Measurements from ENCODE around the gene IFNA13. TPM values are rescaled to one million over a fixed set of nuclear protein-coding genes. Genes with fewer than 3 reads are reported as not detected.

The IFNA13 gene
- total RNA-seq, 2 donors from 2014 or later = not detected

DNA sequence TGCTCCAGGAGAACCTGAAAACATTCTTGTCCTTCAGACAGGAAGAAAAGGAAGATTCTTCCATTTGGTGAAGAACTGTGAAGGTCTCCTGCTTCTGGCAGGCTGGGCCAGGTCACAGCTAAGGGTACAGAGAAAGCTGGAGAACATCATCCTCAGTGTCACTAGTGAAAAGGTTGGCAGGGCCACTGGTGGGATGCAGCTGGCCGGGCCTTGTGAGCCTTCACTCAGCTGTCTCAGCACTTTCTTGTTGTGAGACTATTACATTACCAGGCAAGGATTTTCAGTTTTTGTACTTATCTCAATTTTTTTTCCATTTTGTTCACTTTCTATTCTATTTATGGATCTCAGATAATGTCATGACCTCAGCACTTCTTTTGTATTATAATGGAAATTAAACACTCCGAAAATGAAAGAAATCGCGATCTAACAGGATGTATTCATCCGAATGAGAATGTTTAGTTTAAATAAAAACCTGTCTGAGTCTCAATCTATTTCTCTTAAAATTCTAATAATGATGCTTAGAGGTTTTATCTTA, 31.2 kb upstream of the IFNA13 start:
- no peak overlapping the region for H3K27ac ChIP-seq
- H3K9me3 ChIP-seq = no peaks in the 10 kb centered on the region
- TF ChIP-seq, protein P1, sequence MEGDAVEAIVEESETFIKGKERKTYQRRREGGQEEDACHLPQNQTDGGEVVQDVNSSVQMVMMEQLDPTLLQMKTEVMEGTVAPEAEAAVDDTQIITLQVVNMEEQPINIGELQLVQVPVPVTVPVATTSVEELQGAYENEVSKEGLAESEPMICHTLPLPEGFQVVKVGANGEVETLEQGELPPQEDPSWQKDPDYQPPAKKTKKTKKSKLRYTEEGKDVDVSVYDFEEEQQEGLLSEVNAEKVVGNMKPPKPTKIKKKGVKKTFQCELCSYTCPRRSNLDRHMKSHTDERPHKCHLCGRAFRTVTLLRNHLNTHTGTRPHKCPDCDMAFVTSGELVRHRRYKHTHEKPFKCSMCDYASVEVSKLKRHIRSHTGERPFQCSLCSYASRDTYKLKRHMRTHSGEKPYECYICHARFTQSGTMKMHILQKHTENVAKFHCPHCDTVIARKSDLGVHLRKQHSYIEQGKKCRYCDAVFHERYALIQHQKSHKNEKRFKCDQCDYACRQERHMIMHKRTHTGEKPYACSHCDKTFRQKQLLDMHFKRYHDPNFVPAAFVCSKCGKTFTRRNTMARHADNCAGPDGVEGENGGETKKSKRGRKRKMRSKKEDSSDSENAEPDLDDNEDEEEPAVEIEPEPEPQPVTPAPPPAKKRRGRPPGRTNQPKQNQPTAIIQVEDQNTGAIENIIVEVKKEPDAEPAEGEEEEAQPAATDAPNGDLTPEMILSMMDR (IDR thresholded peaks at IDR 0.05) = no peak
- no peaks in the 10 kb centered on the region for H3K36me3 ChIP-seq
- ATAC-seq (ENCODE audit: insufficient number of reproducible peaks, low FRiP score, low read depth) = no peak
- no peak overlapping the region for H3K4me3 ChIP-seq
- no peaks in the 10 kb centered on the region for H3K27me3 ChIP-seq (replicated peaks; ENCODE audit: insufficient read depth)
- DNase-seq (ENCODE audit: low spot score) = no peak
- peaks cover 9 to 19% of the 10 kb centered on the region in 2 donors for H3K4me1 ChIP-seq (ENCODE audit: control insufficient read depth in 1 of 2, low read depth in 2 of 2)

DNA sequence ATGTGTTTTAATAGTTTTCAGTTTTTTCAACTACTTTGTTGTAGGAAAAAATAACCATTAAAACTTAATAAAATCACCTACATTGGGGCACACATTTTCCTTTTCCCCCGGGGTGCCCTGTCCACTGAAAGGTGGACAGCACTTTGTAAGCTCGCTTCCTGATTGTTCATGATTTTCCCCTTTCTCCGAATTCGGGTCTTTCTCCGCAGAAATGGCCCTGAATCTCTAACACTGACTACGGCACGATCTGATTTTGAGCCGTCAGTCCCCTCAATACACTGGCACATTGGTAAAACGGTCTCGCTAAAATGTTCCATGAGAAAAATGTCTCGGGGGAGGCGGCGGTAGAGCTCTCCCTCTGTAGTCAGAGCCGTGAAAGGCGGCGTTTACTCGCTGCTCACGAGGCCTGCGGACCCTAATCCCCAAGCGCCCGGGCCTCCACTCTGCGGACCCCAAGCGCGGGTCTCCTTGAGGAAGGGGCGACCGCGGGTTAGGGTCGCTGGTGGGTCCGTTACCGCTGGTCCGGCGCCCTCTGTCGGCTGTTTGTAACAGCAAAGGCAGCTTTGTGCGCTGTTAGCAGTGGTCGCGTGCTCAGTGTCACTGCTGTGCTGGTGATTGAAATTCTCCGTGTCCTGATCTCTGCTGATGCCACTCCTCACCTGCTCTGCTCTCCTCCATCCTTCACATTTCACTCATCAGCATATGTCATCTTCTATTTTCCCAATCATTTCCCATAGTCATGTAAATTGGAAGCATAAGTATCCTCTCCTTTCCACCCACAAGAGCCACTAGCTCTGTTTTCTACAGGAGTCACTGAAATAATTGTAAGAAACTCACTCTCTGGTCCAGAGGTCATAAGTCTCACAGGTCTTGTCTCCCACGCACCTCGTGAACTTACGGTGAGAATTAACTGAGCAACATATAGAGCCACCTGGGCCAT, 28.2 kb upstream of the IFNA13 start:
- H3K4me3 ChIP-seq = peak overlapping the region; percentile 70
- DNase-seq (ENCODE audit: low spot score) (no peak), ATAC-seq (ENCODE audit: insufficient number of reproducible peaks, low FRiP score, low read depth) (no peak)
- H3K36me3 ChIP-seq = no peaks in the 10 kb centered on the region
- no peaks in the 10 kb centered on the region for H3K27me3 ChIP-seq (replicated peaks; ENCODE audit: insufficient read depth)
- no peak overlapping the region for H3K27ac ChIP-seq
- H3K9me3 ChIP-seq = no peaks in the 10 kb centered on the region
- peaks cover 0 to 6% of the 10 kb centered on the region in 2 donors for H3K4me1 ChIP-seq (ENCODE audit: control insufficient read depth in 1 of 2, low read depth in 2 of 2)
- TF ChIP-seq, protein P1 (IDR thresholded peaks at IDR 0.05) = peak; percentile 71

DNA sequence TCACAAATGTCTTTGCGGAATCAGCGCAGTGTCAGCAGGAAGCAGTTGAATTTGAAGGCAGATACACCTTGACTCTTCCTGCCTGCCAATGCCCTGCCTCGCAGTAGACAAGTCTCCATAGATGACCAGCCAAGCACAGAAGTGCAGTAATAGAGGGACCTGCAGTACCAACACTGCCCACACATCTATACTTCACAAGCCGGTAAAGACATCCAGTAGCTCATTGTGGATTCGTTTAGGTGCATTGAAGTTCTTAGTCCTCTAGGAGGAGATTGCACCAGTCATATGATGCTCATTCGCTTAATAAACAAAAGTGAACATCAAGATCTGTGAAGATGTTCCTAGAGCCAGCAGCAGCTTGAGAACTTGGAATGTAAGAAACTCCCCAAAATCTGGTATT, 24.4 kb upstream of the IFNA13 start:
- Histone ChIP-seq H3K9me3 (no peaks in the 10 kb centered on the region), H3K4me1 (ENCODE audit: control insufficient read depth in 1 of 2, low read depth in 2 of 2) (peaks cover 0 to 6% of the 10 kb centered on the region in 2 donors), H3K27ac (no peak overlapping the region), H3K27me3 (replicated peaks; ENCODE audit: insufficient read depth) (no peaks in the 10 kb centered on the region), H3K4me3 (no peak overlapping the region), H3K36me3 (no peaks in the 10 kb centered on the region)
- DNase-seq (ENCODE audit: low spot score) (no peak), ATAC-seq (ENCODE audit: insufficient number of reproducible peaks, low FRiP score, low read depth) (no peak)
- TF ChIP-seq, protein P1 (IDR thresholded peaks at IDR 0.05) = peak; percentile 30

DNA sequence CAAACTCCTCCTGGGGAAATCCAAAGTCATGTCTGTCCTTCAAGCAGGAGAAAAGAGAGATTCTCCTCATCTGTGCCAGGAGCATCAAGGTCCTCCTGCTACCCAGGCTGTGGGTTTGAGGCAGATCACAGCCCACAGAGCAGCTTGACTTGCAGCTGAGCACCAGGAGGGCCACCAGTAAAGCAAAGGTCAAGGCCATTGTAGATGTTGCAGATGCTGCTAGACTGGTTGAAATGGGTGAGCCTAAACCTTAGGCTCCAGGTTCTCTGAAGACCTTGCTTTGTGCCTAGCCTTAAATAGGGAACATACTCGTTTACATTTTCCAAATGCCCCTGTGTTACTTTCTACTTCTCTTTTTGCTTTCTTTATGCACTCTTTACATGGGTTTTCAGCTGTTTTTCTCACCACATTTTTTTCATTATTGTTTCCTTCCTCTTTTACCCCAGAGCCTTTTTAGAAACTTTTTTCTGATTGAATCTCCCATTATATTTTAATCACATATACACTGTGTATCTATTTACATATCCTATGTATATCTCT, 17.3 kb upstream of the IFNA13 start, which contains the start of gene IFNA2:
Gene IFNA2 (minus strand): TSS at position 268 of the 540 bp plus-strand sequence. CDS start 69 bp downstream, at position 199.
- H3K4me1 ChIP-seq (ENCODE audit: control insufficient read depth in 1 of 2, low read depth in 2 of 2) = peaks cover 0 to 7% of the 10 kb centered on the region in 2 donors
- H3K36me3 ChIP-seq = no peaks in the 10 kb centered on the region
- H3K27ac ChIP-seq = no peak within 1 kb of the TSS
- TF ChIP-seq, protein P1 (IDR thresholded peaks at IDR 0.05) = no peak
- no peaks in the 10 kb centered on the region for H3K27me3 ChIP-seq (replicated peaks; ENCODE audit: insufficient read depth)
- DNase-seq (ENCODE audit: low spot score) (no peak), ATAC-seq (ENCODE audit: insufficient number of reproducible peaks, low FRiP score, low read depth) (no peak)
- no peak within 1 kb of the TSS for H3K4me3 ChIP-seq
- H3K9me3 ChIP-seq = no peaks in the 10 kb centered on the region

DNA sequence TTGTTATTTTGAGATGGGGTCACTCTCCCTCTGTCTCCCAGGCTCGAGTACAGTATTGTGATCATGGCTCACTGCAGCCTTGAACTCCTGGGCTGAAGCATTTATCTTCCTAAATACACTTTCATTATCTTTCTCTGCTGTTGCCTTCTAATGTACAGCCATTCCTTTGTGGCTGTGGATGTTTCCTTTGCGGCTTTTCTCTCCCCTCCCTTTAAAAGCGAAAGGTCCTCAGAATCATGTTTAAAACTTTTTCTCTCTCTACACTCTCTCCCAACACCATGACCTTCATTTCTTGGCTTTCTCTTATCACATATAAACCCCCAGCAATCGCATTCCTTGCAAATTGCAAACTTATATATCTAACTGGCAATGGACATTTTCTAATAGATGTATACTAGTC, 15.8 kb upstream of the IFNA13 start:
- Histone ChIP-seq H3K27ac (no peak overlapping the region), H3K4me1 (ENCODE audit: control insufficient read depth in 1 of 2, low read depth in 2 of 2) (peaks cover 0 to 7% of the 10 kb centered on the region in 2 donors), H3K27me3 (replicated peaks; ENCODE audit: insufficient read depth) (no peaks in the 10 kb centered on the region), H3K36me3 (no peaks in the 10 kb centered on the region), H3K4me3 (no peak overlapping the region), H3K9me3 (no peaks in the 10 kb centered on the region)
- DNase-seq (ENCODE audit: low spot score) (no peak), ATAC-seq (ENCODE audit: insufficient number of reproducible peaks, low FRiP score, low read depth) (no peak)
- TF ChIP-seq, protein P1 (IDR thresholded peaks at IDR 0.05) = no peak

All from thoracic aorta (tissue), 2 donors.